Smooth muscle cell (in vitro differentiated cells): Measurements from ENCODE around the gene LRIT1. TPM values are rescaled to one million over a fixed set of nuclear protein-coding genes. Genes with fewer than 3 reads are reported as not detected.

ENCODE experiments used
- DNase-seq: peaks from one replicate; lab custom pipeline; 2025; ENCODE audit not compliant: unreplicated experiment; lab: John Stamatoyannopoulos, UW
- H2AFZ ChIP-seq: fragments of 200-600 bp; sonication (generic); 2 replicates; pipeline ENCODE4 v1.6.0; 2016; ENCODE audit warnings: antibody characterized with exemption, low read depth, mild to moderate bottlenecking
- H3F3A ChIP-seq: fragments of 200-600 bp; sonication (generic); 2 replicates; pipeline ENCODE4 v1.6.0; 2017; ENCODE audit warnings: antibody characterized with exemption, low read depth
- H3K27ac ChIP-seq: fragments of 200-600 bp; sonication (generic); 2 replicates; pipeline ENCODE4 v1.5.1; 2016; ENCODE audit warnings: low read depth, mild to moderate bottlenecking
- H3K27me3 ChIP-seq: fragments of 200-600 bp; sonication (generic); 2 replicates; pipeline ENCODE4 v1.6.1; 2016; ENCODE audit warnings: low read depth, mild to moderate bottlenecking
- H3K36me3 ChIP-seq: fragments of 200-600 bp; sonication (generic); 2 replicates; pipeline ENCODE4 v1.5.1; 2016; ENCODE audit warnings: low read depth
- H3K4me1 ChIP-seq: fragments of 200-600 bp; sonication (generic); 2 replicates; pipeline ENCODE4 v1.5.1; 2016; ENCODE audit warnings: low read depth
- H3K4me2 ChIP-seq: fragments of 200-600 bp; sonication (generic); 2 replicates; pipeline ENCODE4 v1.6.0; 2016; ENCODE audit warnings: mild to moderate bottlenecking
- H3K4me3 ChIP-seq: fragments of 200-600 bp; sonication (generic); 2 replicates; pipeline ENCODE4 v1.5.1; 2016; ENCODE audit warnings: mild to moderate bottlenecking
- H3K79me2 ChIP-seq: fragments of 200-600 bp; sonication (generic); 2 replicates; pipeline ENCODE4 v1.6.0; 2016; ENCODE audit warnings: low read depth, mild to moderate bottlenecking
- H3K9ac ChIP-seq: fragments of 200-600 bp; sonication (generic); 2 replicates; pipeline ENCODE4 v1.6.0; 2016; ENCODE audit warnings: low read depth
- H3K9me3 ChIP-seq: fragments of 200-600 bp; sonication (generic); replicated peaks from 2 replicates; pipeline ENCODE4 v1.5.1; 2016; ENCODE audit warnings: low read depth
- H4K20me1 ChIP-seq: fragments of 200-600 bp; sonication (generic); 2 replicates; pipeline ENCODE4 v1.6.0; 2016; ENCODE audit warnings: low read depth
- WGBS: methylation state at CpG from one replicate; pipeline ENCODE4 v1.1.7; 2016; ENCODE audit warnings: low lambda C conversion rate; 5-methylcytosine and 5-hydroxymethylcytosine counted together
- polyA plus RNA-seq: library from polyadenylated mRNA; unstranded; fragments of >200 nt; fragmentation: Nextera tagmentation; extraction: Ambion mirVana; gene quantifications from 2 replicates; pipeline ENCODE4 v1.2.1, GENCODE V29; 2016
- total RNA-seq: library from RNA; depleted of rRNA; stranded (reverse); fragments of >200 nt; gene quantifications from 2 replicates; pipeline ENCODE4 v1.2.3, GENCODE V29; 2014
- TF ChIP-seq, protein P1 (sequence below): fragments of 200-600 bp; sonication (generic); IDR thresholded peaks from 2 replicates; pipeline ENCODE4 v1.5.1; 2017; ENCODE audit warnings: borderline replicate concordance, mild to moderate bottlenecking, antibody characterized with exemption; ENCODE audit not compliant: insufficient read depth, poor library complexity, severe bottlenecking

Gene LRIT1
- total and polyA plus RNA-seq, 2 experiments from 2014 or later = not detected

DNA sequence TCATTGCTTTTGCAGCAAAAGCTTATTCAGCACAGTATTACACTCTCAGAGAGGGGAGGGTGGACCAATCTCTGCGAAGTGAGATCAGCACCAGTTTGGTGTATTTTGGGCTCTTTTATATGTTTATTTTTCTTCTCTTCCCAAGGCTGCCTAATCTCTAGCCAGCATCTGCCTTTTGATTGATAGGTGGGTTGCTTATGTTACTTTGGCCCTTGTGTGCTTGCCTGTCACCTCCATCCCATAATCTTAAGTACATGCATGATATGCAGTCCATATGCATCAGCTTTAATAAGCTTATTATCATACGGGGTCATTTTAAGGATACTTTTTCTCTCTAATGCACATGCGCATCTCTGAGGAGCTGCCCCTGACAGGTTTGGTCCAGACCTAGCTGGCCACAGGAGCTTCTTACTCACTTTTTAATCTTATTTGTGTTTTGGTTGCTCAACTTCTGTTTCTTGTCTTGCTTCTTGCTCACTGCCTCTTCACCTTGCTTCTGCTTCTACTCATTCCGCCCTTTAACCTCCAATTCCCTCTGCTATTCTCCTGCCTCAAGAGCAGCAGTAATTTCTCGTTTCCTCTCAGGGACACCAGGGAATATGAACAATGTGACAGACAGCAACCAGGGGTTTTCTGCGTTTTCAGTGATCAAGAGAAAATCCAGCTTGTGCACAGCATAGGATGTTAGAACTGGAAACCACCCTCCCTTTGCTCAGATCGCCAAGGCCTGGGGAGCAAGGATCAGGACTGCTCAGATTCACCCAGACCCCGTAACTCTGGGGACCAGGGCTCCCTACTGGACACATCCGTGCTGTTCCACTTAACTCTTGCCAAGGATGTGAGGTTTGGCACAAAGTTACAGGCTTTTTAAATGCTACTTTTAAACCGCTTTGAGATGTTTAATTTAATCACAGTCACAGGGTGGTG lies 13.5 kb upstream of the LRIT1 start:
- Histone ChIP-seq H4K20me1 (no peaks in the 10 kb centered on the region), H3K79me2 (no peaks in the 10 kb centered on the region), H3K36me3 (no peaks in the 10 kb centered on the region), H3K27me3 (no peaks in the 10 kb centered on the region), H3K4me1 (no peaks in the 10 kb centered on the region), H3F3A (no peaks in the 10 kb centered on the region), H3K27ac (no peak overlapping the region), H3K4me3 (no peak overlapping the region), H2AFZ (no peak overlapping the region), H3K4me2 (no peak overlapping the region), H3K9me3 (no peaks in the 10 kb centered on the region), H3K9ac (no peak overlapping the region)
- 86% methylated on average over 10 of the region's 10 CpGs for WGBS
- DNase-seq = no peak
- TF ChIP-seq, protein P1, sequence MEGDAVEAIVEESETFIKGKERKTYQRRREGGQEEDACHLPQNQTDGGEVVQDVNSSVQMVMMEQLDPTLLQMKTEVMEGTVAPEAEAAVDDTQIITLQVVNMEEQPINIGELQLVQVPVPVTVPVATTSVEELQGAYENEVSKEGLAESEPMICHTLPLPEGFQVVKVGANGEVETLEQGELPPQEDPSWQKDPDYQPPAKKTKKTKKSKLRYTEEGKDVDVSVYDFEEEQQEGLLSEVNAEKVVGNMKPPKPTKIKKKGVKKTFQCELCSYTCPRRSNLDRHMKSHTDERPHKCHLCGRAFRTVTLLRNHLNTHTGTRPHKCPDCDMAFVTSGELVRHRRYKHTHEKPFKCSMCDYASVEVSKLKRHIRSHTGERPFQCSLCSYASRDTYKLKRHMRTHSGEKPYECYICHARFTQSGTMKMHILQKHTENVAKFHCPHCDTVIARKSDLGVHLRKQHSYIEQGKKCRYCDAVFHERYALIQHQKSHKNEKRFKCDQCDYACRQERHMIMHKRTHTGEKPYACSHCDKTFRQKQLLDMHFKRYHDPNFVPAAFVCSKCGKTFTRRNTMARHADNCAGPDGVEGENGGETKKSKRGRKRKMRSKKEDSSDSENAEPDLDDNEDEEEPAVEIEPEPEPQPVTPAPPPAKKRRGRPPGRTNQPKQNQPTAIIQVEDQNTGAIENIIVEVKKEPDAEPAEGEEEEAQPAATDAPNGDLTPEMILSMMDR = no peak

DNA sequence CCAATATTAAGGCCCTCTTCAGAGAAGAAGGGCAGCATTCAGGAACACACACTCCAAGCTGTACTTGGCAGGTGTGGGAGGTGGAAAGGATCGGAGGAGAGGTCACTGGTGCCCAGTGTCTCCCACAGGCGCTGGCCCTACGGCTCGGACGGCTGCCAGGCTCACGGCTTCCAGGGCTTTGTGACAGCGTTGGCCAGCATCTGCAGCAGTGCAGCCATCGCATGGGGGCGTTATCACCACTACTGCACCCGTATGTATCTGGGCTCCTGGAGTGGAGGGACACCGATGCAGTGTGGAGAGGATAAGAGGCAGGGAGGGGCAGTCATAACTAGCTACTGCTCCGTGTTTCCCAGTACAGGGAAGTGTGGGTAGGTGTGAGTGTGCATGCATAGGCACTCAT lies 7.4 kb upstream of the LRIT1 start:
- Histone ChIP-seq H3K36me3 (no peaks in the 10 kb centered on the region), H3K9me3 (no peaks in the 10 kb centered on the region), H3K4me3 (no peak overlapping the region), H3K27ac (no peak overlapping the region), H3F3A (no peaks in the 10 kb centered on the region), H4K20me1 (no peaks in the 10 kb centered on the region), H2AFZ (no peak overlapping the region), H3K4me1 (peaks cover 20% of the 10 kb centered on the region), H3K79me2 (no peaks in the 10 kb centered on the region), H3K27me3 (no peaks in the 10 kb centered on the region), H3K4me2 (no peak overlapping the region), H3K9ac (no peak overlapping the region)
- 91% methylated on average over 12 of the region's 12 CpGs for WGBS
- no peak for DNase-seq
- TF ChIP-seq, protein P1 = no peak

DNA sequence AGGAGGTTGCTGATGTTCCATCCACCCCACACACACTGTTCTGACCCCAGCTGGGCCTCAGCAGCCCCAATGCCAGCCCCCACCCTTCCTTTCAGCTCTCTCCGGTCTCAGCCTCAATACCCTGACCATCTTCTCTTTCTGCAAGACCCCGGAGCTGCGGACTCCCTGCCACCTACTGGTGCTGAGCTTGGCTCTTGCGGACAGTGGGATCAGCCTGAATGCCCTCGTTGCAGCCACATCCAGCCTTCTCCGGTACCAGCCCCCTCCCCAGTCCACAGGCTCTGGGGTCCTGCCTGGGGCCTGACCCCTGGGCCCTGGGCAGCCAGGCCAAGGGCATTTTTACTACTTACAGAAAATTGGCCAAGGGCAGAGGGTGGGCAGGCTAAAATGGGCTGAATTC lies 6.2 kb upstream of the LRIT1 start:
- Histone ChIP-seq H2AFZ (no peak overlapping the region), H4K20me1 (no peaks in the 10 kb centered on the region), H3K79me2 (no peaks in the 10 kb centered on the region), H3K4me3 (no peak overlapping the region), H3K27me3 (no peaks in the 10 kb centered on the region), H3K36me3 (no peaks in the 10 kb centered on the region), H3K9me3 (no peaks in the 10 kb centered on the region), H3F3A (no peaks in the 10 kb centered on the region), H3K4me2 (no peak overlapping the region), H3K9ac (no peak overlapping the region), H3K4me1 (peaks cover 20% of the 10 kb centered on the region), H3K27ac (no peak overlapping the region)
- 82% methylated on average over 6 of the region's 6 CpGs for WGBS
- TF ChIP-seq, protein P1 = no peak
- no peak for DNase-seq
